DND-41 (cell line): Measurements from ENCODE around the gene ARPC4.

Source experiments
- EZH2 ChIP-seq: IDR thresholded peaks from 3 replicates; pipeline ENCODE4 v1.6.1; 2012; ENCODE audit warnings: borderline replicate concordance, low read depth, mild to moderate bottlenecking, moderate library complexity, low read length, inconsistent platforms; ENCODE audit not compliant: severe bottlenecking
- TF ChIP-seq, protein P1 (sequence below): IDR thresholded peaks from 2 replicates; pipeline ENCODE4 v1.5.1; 2012; ENCODE audit warnings: borderline replicate concordance, low read length, moderate library complexity, mild to moderate bottlenecking; ENCODE audit not compliant: poor library complexity, severe bottlenecking; ENCODE audit errors: extremely low read depth

DNA sequence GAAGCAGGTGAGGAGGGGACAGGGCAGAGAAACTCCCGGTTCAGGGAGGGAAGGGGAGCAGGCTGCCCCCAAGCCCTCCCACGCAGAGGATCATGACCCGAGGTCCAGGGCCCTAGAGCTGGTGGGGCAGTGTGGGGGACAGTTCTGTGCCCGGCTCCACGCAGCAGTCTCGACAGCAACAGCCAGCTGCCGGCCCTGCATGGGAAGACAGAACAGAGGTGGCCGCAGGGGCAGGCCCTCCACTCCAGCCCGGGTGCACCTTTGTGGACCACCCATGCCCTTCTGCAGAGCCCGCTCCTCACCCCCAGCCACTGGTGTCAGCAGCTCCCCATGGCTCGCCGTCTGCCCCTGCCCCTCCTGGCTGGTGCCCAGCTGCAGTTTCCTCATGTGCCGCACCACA, 35.5 kb upstream of the ARPC4 start:
- TF ChIP-seq, protein P1, sequence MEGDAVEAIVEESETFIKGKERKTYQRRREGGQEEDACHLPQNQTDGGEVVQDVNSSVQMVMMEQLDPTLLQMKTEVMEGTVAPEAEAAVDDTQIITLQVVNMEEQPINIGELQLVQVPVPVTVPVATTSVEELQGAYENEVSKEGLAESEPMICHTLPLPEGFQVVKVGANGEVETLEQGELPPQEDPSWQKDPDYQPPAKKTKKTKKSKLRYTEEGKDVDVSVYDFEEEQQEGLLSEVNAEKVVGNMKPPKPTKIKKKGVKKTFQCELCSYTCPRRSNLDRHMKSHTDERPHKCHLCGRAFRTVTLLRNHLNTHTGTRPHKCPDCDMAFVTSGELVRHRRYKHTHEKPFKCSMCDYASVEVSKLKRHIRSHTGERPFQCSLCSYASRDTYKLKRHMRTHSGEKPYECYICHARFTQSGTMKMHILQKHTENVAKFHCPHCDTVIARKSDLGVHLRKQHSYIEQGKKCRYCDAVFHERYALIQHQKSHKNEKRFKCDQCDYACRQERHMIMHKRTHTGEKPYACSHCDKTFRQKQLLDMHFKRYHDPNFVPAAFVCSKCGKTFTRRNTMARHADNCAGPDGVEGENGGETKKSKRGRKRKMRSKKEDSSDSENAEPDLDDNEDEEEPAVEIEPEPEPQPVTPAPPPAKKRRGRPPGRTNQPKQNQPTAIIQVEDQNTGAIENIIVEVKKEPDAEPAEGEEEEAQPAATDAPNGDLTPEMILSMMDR = no peak
- no peak for TF ChIP-seq EZH2
